Lower leg skin (tissue), 3 donors: Measurements from ENCODE around the gene PIP5K1C.

Source experiments
- CTCF ChIP-seq, 3 donors: fragments of 450-650 bp; IDR thresholded peaks; one replicate each; pipeline ENCODE4 v1.5.1; 2016; ENCODE audit warnings: antibody characterized with exemption in 3 of 3, mild to moderate bottlenecking in 3 of 3, moderate library complexity in 2 of 3
- POLR2A ChIP-seq, 2 donors: fragments of 450-650 bp; IDR thresholded peaks; one replicate each; pipeline ENCODE4 v1.6.1; 2016 to 2017; ENCODE audit warnings: antibody characterized with exemption in 2 of 2, mild to moderate bottlenecking in 1 of 2, moderate library complexity in 1 of 2

- TF ChIP-seq CTCF (IDR thresholded peaks at IDR 0.05) (no peak), POLR2A (IDR thresholded peaks at IDR 0.05) (no peak)
Observed at GRCh38 chr19:3613818-3614661, 86.2 kb downstream of the PIP5K1C start.
